ENCODE data around the gene MAPK10. TPM values are rescaled to one million over a fixed set of nuclear protein-coding genes. Genes with fewer than 3 reads are reported as not detected.

The MAPK10 gene
- total and polyA plus RNA-seq, 9 of the 15 experiments (the other 6 are each of a cell fraction or from before 2014, with no cell fraction given) = 0.10 to 0.53 (median 0.18) TPM; not detected in 4

GRCh38 chr4:85942107-85942506 is 417.7 kb downstream of the MAPK10 start (continued):
- TF ChIP-seq CHD7 (IDR thresholded peaks at IDR 0.05; ENCODE audit: low read depth, low read length) (no peak), HIVEP1 (CRISPR knock-in tag; IDR thresholded peaks at IDR 0.05) (no peak), CAMTA2 (CRISPR knock-in tag; conservative IDR thresholded peaks at IDR 0.05) (no peak), RNF2 (IDR thresholded peaks at IDR 0.05) (no peak), TSHZ1 (CRISPR knock-in tag; IDR thresholded peaks at IDR 0.05) (no peak), CSDE1 (IDR thresholded peaks at IDR 0.05) (no peak), CHD4 (IDR thresholded peaks at IDR 0.05; ENCODE audit: insufficient read depth, insufficient replicate concordance, low read depth, low read length, poor library complexity, severe bottlenecking) (no peak), ZNF384 (IDR thresholded peaks at IDR 0.05; ENCODE audit: low read depth, low read length) (no peak), IRF9 (tag; IDR thresholded peaks at IDR 0.05) (no peak), ARHGAP35 (IDR thresholded peaks at IDR 0.05; ENCODE audit: partially characterized antibody) (no peak), ESRRB (CRISPR knock-in tag; IDR thresholded peaks at IDR 0.05; ENCODE audit: borderline replicate concordance) (no peak), XRCC5 (IDR thresholded peaks at IDR 0.05; ENCODE audit: low read depth, low read length) (no peak), GATA2 (CRISPR knock-in tag; IDR thresholded peaks at IDR 0.05) (no peak), DIDO1 (tag; IDR thresholded peaks at IDR 0.05; ENCODE audit: low read depth) (no peak)
